DMS153 (cell line): ENCODE data around the gene EZH2.

ENCODE experiments used
- DNase-seq: peaks from one replicate; lab custom pipeline; 2025; lab: John Stamatoyannopoulos, UW

Gene EZH2

DNA sequence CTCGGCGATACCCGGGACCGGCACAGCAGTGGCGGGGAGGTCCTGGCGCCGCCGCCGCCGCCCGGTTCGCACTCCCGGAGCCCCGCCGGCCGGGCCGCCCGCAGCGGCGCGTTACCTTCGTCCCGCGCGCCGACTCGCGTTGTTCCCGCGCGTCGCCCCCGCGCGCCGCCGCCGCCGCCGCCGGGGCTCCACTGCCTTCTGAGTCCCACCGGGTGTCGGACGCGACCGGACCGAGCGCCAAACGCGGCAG lies at the start of gene EZH2:
Gene EZH2, minus strand, starts transcription at position 243 of the 250 bp plus-strand sequence. CDS start 36,993 bp downstream, outside the sequence.
- DNase-seq: no peak

DNA sequence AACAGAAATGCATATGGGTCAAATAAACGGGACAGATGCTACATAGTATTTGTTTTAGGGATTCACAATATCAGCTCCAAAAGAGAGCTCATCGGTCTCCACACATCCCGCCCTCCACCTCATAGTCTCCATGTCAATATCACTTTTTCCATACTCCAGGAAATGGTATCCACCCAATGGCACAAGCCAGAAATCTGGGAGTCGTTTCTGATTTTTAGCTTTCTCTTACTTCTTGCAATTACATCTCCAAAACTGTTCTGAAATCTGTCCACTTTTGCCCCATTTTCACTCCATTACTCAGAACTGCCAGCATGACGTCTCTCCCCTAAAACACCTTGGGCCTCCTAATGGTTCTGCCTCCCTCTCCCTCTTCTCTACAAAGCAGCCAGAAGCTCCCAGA lies 47.4 kb upstream of the EZH2 start:
- DNase-seq: no peak

DNA sequence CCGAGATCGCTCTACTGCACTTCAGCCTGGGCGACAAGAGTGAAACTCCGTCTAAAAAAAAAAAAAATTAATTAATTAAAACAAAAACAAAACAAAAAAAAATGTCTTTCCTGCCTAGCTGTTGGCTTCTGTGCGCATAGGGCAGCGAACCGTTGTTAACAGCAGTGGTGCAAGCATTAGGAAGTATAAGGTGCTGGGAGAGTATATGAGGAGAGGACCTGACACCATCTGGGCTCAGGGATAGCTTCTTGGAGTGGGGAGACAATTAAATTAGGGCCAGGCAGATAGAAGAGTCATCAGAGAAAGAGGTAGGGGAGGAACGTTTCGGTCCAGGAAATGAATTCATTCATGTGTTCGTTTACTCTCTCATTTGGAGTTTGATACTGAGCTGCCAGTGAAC lies 46.2 kb upstream of the EZH2 start:
- no peak for DNase-seq

DNA sequence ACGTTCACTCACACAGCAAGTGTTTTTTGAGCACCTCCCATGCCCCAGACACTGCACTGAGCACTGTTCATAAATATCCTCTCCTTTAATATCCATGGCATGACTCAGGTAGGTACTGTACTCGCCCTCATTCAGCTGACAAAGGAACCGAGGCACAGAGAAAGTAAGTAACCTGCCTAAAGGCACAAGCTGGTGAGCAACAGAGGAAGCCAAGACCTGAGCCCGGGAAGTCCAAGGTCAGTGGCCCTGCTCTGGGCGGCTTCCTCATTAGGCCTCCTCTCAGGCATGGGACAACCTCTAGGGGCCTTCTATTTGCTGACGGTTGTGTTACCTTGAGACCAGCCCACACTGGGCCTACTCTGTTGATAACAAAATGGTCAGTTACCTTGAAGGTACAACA lies 45.1 kb upstream of the EZH2 start:
- DNase-seq: no peak

DNA sequence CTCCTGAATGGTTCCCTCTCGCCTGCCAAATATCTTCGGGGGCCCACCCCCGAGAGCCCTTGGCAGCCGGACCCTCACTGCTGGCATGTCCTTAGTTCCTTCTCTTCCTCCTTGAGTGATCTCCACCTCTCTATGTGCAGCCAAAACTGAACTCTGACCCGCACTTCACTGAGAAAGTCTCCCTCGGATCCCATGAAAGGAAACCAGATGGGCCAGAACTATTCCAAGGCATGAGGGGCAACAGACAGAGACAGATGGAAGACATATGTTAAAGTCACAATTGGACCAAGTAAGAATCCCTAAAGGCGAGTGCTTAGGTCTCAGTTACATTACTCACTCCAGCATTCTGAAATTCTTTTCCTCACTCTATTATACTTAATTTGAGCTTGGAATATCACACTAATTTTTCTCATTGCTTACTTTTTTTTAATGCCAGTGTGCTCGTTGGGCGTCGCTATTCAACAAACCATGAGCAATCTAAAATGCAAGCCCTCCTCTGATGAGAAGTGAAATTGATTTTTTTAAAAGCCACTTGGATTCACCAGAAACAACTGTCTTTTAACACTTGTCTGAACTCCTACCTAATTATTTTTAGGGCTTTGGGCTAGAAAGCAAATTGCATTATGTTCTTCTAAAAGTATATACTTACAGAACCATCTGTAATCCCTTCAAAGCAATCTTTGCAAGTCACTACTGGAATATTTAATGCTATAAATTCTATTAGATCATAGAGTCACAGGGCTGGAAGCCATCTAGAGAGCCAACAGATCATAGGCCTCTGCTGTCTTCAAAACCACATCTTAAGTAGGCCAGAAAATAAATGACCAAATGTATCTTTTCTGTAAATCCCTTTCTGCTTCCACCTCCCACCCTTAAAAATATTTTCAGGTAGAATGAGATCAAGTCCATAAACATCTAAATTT lies 43.3 kb upstream of the EZH2 start:
- DNase-seq: no peak

DNA sequence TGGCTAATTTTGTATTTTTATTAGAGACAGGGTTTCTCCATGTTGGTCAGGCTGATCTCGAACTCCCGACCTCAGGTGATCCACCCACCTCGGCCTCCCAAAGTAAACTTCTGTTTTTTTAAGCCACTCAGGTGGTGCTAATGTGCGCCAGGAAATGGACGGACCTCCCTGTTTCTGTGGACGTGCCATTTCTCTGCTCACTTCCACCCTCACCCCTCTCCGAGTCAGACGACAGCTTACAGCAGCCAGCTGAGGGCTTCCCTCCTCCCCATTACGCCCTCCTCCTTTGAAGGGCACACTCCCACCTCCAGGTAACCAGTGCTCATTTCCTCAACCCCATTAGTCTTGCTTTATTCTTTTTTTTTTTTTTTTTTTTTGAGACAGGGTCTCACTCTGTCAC lies 41.7 kb upstream of the EZH2 start:
- DNase-seq: no peak

DNA sequence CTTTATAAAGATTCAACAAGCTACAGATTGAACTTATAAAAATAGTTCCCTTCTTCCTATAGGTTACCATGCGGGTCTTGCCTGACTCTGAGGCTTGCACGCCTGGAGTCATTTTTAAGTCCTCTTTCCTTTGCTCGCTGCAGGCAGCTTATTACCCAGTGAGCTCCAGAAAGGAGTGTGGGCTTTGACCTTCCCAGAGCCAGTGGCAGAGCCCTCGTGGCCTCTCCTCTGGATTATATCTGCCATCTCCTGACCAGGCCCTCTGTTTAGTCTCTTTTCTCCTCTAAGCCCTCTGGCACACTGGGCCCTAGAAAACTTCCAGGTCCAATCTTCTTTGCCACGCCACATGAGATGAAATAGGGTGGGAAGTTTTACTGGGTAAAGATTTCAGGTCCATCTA lies 39.9 kb upstream of the EZH2 start:
- no peak for DNase-seq

DNA sequence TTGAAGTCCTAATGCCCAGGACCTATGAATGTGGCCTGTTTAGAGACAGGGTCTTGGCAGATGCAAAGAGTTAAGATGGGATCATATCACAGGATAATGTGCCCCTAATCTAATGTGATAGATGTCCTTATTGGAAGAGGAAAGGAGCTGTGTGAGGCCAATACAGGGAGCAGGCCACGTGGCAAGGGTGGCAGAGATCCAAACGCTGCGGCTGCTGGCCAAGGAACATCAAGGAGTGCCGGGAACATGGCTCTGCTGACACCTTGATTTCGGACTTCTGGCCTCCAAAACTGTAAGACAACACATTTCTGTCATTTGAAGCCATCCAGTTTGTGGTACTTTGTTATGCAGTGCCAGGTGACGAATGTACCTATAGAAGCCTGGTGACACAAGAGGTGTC lies 37.7 kb upstream of the EZH2 start:
- no peak for DNase-seq

DNA sequence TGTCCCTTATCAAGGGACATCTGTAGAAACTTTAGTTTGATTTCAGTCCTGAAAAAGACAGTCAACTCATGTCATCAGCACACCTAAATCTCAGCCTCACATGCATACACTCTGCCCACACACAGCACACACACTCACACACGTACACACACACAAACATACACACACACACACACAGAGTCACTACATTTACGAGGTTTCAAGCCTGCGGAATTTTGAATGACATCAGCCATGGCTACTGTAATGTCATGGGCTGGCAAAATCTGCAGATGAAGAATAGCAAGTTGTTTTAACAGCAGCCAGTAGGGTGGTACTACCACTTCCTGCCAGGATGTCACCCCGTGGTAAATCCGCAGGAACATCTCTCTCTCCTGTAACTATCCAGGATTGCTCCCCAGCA lies 37.1 kb upstream of the EZH2 start:
- no peak for DNase-seq

DNA sequence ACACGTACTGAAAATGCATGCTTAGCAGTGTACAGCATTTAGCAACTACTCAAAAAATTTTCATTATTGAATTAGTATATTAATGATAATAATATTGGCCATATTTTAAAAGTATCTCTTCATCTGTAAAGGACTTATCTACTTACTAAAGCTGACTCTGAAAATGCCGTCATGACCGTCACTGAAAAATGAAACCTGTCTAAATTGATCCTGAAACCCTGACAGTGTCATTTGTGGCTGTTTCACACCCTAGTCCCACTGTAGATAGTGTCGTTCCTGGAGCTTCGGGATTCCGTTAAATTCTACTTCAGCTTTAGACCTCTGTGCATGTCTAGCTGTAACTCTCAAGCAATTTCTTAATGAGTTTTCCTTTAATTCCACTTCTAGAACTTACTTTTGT lies 35.8 kb upstream of the EZH2 start:
- DNase-seq: no peak

DNA sequence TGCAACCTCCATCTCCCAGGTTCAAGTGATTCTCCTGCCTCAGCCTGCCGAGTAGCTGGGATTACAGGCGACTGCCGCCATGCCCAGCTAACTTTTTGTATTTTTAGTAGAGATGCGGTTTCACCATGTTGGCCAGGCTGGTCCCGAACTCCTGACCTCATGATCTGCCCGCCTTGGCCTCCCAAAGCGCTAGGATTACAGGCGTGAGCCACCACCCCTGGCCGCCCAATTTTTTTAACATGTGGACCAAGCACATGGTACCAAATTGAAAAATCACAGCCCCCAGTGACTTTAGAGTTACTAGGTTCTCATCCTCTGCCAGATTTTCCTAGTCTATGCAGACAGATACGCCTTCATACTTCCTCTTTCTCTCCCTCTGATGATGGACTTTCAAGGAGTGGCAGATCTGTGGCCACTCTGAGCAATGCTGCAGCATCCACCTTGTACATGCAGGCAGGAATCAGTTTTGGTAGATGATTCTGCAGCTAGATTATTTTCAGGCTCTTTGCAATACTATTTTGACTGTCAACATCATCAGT lies 34.0 kb upstream of the EZH2 start:
- no peak for DNase-seq

DNA sequence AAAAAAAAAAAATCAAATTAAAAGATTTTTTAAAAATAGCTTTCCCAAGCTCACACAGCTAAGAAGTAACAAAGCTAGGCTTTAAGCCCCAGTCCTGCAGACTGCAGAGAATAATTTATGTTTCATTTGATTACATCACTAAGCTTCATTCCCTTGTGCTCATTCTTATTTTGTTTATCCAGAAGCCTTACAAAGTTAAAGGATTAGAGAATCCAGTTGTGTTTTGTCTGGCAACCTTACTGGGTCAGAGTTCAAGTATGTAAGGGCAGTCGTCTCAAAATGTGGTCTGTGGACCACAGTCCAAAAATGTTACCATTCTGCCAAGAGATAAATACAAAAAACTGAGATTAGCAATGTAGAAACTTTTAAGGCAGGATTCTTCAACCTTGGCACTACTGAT lies 32.1 kb upstream of the EZH2 start:
- DNase-seq: no peak

DNA sequence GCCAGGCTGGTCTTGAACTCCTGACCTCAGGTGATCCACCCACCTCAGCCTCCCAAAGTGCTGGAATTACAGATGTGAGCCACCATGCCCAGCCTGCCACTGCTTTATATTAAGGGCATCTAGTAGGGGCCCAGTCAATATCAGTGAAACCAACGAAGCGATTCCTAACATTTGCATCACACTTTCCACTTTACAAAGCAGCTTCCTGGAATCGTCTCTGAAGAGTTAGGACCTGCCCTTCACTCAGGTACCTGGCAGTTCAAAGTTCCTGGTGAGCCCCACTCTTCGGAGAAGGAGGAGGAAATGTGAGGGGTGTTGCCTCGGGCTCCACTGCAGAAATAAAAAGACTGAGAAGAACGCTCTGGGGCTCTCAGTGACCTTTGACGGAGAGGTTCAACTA lies 31.1 kb upstream of the EZH2 start:
- no peak for DNase-seq

DNA sequence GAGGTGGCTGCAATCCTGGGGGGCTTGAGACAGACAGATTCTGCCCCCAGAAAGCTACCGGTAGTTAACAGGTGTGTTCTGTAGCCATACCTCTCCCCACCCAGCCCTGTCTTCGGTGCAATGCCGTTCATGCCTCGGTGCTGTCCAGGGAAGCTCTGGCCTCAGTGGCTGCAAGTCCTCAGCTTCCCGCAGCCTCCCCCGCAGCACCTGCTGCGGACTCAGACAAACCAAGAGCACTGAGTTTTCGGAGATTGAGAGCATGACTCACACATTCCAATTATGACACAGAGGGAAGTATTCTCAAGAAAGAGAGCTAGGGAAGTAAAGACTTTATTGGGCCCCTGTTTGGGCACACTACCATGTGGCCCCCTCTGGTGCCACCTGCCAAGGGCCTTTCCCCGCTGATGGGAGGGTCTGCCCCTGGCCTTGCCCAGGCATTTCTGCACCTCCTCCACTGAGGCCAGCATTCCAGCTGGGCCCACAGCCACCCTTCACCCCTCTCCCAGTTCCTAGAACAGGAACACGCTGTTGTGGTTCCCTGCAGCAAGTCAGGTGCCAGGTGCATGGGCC lies 30.2 kb upstream of the EZH2 start:
- DNase-seq: no peak

DNA sequence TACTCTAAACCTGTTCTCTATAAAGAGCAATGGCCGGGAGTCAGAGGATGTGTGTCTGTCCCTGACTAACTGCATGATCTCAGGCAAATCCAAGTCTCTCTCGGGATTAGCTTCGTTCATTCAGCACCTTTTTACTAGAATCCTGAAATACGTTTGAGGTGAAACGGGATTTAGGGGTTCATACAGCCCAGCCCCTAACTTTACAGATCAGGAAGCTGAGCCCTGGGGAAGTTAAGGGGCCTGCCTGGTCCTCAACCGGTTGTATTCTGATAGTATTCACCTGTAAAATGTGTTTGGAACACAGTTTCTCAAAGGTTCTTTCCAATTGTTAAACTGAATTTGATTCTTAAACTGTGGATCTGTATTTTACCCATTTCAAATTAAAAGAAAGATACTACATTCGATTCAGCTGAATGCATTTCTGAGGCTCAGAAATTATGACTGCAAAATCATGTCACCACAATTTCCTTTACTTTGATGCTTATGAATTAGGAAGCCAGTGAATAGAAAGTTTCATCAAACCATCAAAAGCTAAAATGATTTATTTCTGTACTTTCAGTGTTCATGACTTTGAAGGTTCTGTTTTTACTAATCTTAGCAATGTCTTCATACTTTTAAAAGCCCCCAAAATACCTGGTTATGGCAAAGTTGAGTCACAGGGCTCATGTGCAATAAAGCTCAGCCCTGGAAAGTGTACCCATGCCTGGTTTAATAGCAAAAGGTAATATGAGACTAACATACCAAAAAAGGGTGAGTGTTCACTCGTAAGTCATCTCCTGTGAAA lies 28.9 kb upstream of the EZH2 start:
- no peak for DNase-seq

DNA sequence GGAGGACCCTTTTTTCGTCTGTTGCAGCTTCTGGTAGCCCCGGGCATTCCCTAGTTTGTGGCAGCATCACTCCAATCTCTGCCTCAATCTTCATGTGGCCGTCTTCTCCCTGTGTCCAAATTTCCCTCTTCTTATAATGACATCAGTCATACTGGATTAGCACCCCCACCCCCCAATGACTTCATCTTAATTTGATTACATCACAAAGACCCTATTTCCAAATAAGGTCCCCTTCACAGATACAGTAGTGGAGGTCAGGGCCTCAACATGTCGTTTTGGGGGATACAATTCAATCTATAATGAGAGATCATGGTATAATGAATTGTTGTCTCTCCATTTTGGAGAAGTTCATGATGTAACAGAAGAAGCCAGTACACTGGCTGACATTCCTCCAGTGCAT lies 28.1 kb upstream of the EZH2 start:
- no peak for DNase-seq

DNA sequence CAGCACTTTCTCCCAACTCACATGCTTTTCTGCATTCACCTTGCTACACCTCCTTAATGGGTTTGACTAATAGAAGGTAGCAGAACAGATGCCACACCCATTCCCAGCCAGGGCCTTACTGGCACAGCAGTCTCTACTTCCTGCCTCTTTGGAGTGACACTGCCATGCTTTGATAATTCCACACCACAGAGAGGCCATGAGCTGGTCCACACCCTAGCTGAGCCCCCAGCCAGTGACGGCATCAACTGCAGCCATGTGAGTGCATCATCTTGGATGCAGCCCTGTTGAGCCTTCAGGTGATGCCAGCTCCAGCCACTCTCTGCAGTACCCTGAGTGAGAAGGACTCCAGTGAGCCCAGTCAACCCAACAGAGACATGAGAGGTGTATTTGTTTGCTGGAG lies 27.5 kb upstream of the EZH2 start:
- DNase-seq: peak; percentile 3

DNA sequence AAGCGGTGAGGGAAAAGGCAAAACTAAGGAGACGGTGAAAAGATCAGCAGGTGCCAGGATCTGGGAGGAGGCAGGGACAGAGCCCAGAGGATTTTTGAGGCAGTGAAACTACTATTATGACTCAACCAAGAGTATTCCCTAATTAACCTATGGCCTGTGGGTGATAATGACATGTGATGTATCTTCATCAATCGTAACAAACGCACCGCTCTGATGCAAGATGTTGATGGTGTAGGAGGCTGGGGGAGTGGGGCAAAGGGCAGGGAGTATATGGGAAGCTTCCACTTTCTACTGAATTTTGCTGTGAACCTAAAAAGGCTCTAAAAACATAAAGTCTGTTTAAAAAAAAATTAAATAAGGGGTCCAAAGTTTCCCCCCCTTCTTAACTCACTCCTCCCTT lies 25.5 kb upstream of the EZH2 start:
- DNase-seq: no peak

DNA sequence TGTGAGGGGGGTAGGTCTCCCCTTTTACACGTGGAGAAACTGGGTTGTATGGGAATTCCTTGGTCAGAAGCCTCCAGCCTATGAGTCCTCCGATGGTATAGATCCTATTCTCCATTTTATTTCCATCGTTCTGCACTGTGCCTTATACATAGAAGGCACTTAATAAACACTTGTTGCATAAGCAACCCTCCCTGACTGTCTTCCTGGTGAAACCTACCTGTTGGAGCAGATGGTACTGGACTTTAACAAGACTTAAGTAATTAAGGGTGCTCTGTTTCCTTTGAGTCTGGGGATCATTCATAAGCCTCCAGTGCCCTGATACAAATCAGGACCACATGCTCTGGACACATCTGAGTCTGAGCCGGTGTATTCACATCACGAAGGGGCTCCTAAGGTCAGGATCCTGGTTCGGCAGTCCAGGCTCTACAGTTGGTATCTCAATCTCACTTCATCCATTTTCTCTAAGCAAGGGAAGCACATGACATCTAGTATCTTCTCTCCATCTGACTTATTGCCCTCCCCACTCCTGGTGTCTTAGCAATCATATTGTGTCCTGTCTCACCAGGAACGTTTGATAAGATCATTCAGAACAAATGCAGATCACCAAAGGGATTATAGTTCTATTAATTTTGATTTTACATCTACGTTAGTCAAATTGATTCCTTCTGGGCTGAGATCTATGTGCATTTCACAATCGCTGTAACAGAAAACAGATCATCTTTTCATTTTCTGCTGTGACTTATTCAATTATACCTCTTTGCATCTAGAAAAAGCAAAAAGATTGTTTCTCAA lies 22.8 kb upstream of the EZH2 start:
- no peak for DNase-seq

DNA sequence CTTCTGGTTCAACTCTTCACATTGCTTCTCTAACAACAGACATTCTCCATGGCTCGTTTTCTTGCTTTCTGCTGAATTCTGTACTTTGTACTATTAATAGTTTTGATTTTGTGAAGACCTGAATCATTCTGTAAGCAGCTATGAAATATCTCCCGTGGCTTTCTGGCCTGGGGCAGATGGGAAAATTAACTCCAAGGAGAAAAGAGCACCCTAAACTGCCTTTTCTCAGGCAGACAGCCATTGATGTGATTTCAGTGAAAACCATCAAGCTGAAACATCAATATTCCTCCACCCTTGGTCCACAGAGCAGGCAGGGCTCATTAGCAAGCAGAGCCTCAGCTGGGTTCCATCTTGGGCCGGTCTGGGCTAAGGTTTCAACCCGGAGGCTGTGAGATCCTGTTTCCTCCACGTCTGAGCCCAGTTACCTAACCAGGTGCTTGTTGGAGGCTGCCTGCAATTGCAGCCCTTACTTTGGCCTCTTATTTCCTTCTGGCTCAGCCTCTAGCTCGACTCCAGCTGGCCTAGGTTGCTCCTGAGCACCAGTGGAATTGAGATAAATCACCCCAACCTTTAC lies 21.1 kb upstream of the EZH2 start:
- DNase-seq: peak; percentile 10

DNA sequence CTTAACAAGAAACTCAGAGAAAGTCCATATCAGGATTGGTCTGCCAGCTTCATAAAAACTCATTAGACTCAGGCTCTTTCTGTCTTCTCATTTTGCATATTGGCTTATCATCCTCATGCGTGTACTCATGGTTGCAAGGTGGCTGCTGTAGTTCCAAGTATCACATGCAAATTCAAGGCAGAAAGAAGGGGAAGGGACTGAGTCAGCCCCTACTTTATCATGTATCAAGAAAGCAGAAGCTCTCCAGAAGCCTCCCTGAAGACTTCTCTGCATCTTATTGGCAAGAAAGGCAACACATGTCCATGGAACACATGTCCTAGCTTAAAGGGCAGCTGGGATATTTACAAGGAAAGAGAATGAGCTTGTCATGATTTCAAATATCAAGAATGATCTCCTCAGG lies 19.4 kb upstream of the EZH2 start:
- no peak for DNase-seq

DNA sequence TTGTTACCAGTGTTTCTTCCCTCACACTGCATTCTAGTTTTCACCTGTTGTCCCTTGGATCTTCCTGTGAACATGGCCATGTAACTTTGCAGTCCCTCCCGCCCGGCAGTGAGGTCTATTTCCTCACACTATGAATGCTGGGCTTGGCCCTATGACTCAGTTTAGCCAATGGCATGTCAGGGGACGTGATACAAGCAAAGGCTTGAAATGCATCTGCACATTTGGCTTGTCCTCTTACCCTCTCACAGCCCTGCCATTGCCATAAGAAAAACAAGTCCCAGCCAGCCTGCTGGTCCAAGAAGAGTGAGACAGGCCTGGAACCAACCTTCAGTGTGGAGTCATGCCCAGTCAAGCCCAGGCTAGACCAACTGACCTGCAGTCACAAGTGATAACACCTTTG lies 17.1 kb upstream of the EZH2 start:
- DNase-seq: no peak
